SK-N-SH (cell line): ENCODE results near the gene GABRG3. TPM values are rescaled to one million over a fixed set of nuclear protein-coding genes. Genes with fewer than 3 reads are reported as not detected.

Experiments
- CTCF ChIA-PET: fragments of 300-600, 350-600 bp; formaldehyde crosslinking; extraction: SDS; loops from one replicate; lab custom pipeline; 2021; lab: Yijun Ruan, JAX
- POLR2A ChIA-PET: fragments of 350-600 bp; sonication (Branson Sonifier 250); formaldehyde crosslinking; extraction: SDS; loops from one replicate; lab custom pipeline; 2020; ENCODE audit warnings: antibody characterized with exemption, inconsistent platforms; lab: Yijun Ruan, JAX
- DNase-seq: peaks from one replicate; pipeline ENCODE4 v3.0.0; 2012
- H2AFZ ChIP-seq: fragments of 200-600 bp; sonication (generic); 2 replicates; pipeline ENCODE4 v1.8.1; 2016; ENCODE audit warnings: antibody characterized with exemption, mild to moderate bottlenecking, low read depth
- H3F3A ChIP-seq: fragments of 200-600 bp; sonication (generic); replicated peaks from 2 replicates; pipeline ENCODE3; 2016; ENCODE audit warnings: antibody characterized with exemption, mild to moderate bottlenecking; ENCODE audit not compliant: insufficient read depth
- H3K27ac ChIP-seq, 2 experiments: fragments of 200-500 bp in 1 of 2; fragments of 200-600 bp in 1 of 2; sonication (Bioruptor generic) in 1 of 2; sonication (generic), shearing (Covaris generic) in 1 of 2; 2 replicates each; pipeline versions ENCODE4 v1.5.1 to v1.6.1; 2014 to 2016; ENCODE audit warnings: low read depth in 2 of 2, inconsistent platforms in 1 of 2, low read length in 1 of 2, mild to moderate bottlenecking in 1 of 2, mixed read lengths in 1 of 2
- H3K27me3 ChIP-seq: fragments of 200-600 bp; sonication (generic), shearing (Covaris generic); 2 replicates; pipeline ENCODE4 v1.6.1; 2016; ENCODE audit warnings: mixed run types; ENCODE audit not compliant: insufficient read depth
- H3K36me3 ChIP-seq, 2 experiments: fragments of 200-500 bp in 1 of 2; fragments of 200-600 bp in 1 of 2; sonication (Bioruptor generic) in 1 of 2; sonication (generic) in 1 of 2; replicated peaks in 1 of 2; 2 replicates each; pipeline versions ENCODE3 to v1.5.1; 2014 to 2016; ENCODE audit warnings: low read length in 1 of 2, mild to moderate bottlenecking in 1 of 2; ENCODE audit not compliant: insufficient read depth in 2 of 2, control insufficient read depth in 1 of 2
- H3K4me1 ChIP-seq, 2 experiments: fragments of 200-500 bp in 1 of 2; fragments of 200-600 bp in 1 of 2; sonication (Bioruptor generic) in 1 of 2; sonication (generic), shearing (Covaris generic) in 1 of 2; 2 replicates each; pipeline versions ENCODE4 v1.5.1 to v1.6.1; 2014 to 2016; ENCODE audit warnings: low read depth in 1 of 2, low read length in 1 of 2, mixed run types in 1 of 2; ENCODE audit not compliant: insufficient read depth in 2 of 2, control insufficient read depth in 1 of 2
- H3K4me2 ChIP-seq: fragments of 200-600 bp; sonication (generic), shearing (Covaris generic); 2 replicates; pipeline ENCODE4 v1.6.1; 2017; ENCODE audit warnings: mixed run types
- H3K4me3 ChIP-seq, 2 experiments: fragments of 200-500 bp in 1 of 2; fragments of 200-600 bp in 1 of 2; sonication (Bioruptor generic) in 1 of 2; sonication (generic), shearing (Covaris generic) in 1 of 2; 2 replicates each; pipeline versions ENCODE4 v1.5.1 to v1.8.1; 2014 to 2016; ENCODE audit warnings: low read depth in 2 of 2, inconsistent platforms in 1 of 2, low read length in 1 of 2, mild to moderate bottlenecking in 1 of 2, mixed read lengths in 1 of 2, moderate library complexity in 1 of 2
- H3K79me2 ChIP-seq: fragments of 200-600 bp; sonication (generic); 2 replicates; pipeline ENCODE4 v1.8.1; 2017; ENCODE audit warnings: mild to moderate bottlenecking; ENCODE audit not compliant: insufficient read depth
- H3K9ac ChIP-seq: fragments of 200-600 bp; sonication (generic); 2 replicates; pipeline ENCODE4 v1.6.1; 2017; ENCODE audit warnings: mixed run types
- H3K9me2 ChIP-seq: fragments of 200-600 bp; sonication (generic); 2 replicates; pipeline ENCODE4 v1.6.1; 2017; ENCODE audit warnings: mixed run types
- H3K9me3 ChIP-seq: fragments of 200-600 bp; sonication (generic); 2 replicates; pipeline ENCODE4 v1.6.1; 2017; ENCODE audit warnings: mixed run types, mild to moderate bottlenecking, moderate library complexity
- H4K20me1 ChIP-seq: fragments of 200-600 bp; sonication (generic); 2 replicates; pipeline ENCODE4 v1.6.1; 2017; ENCODE audit warnings: mild to moderate bottlenecking, mixed run types; ENCODE audit not compliant: insufficient read depth
- CTCF ChIP-seq: fragments of 200-600 bp; sonication (generic); IDR thresholded peaks from 2 replicates; pipeline ENCODE4 v1.6.1; 2017; ENCODE audit warnings: antibody characterized with exemption, mild to moderate bottlenecking, moderate library complexity
- ELF1 ChIP-seq: IDR thresholded peaks from 2 replicates; pipeline ENCODE4 v1.4.0; 2012
- EZH2phosphoT487 ChIP-seq: fragments of 200-600 bp; sonication (generic); IDR thresholded peaks from 2 replicates; pipeline ENCODE4 v1.6.1; 2017; ENCODE audit warnings: low read depth, mixed run types, mild to moderate bottlenecking, antibody characterized with exemption, moderate library complexity, borderline replicate concordance
- FOSL2 ChIP-seq: IDR thresholded peaks from 2 replicates; pipeline ENCODE4 v1.4.0; 2012; ENCODE audit warnings: low read depth, mild to moderate bottlenecking, moderate library complexity, borderline replicate concordance
- FOXJ3 ChIP-seq: sonication (generic); formaldehyde crosslinking; IDR thresholded peaks from 2 replicates; pipeline ENCODE4 v1.5.1; 2020; ENCODE audit warnings: mild to moderate bottlenecking, missing genetic modification reagents
- GATA2 ChIP-seq: sonication (generic); formaldehyde crosslinking; IDR thresholded peaks from 2 replicates; pipeline ENCODE4 v1.5.0; 2020; ENCODE audit warnings: mild to moderate bottlenecking, missing genetic modification reagents
- MEF2A ChIP-seq: IDR thresholded peaks from 2 replicates; pipeline ENCODE4 v1.4.0; 2012; ENCODE audit warnings: low read depth, borderline replicate concordance
- MXI1 ChIP-seq: IDR thresholded peaks from 2 replicates; pipeline ENCODE4 v1.6.1; 2012; ENCODE audit warnings: mild to moderate bottlenecking, low read depth, low read length, improper control_type of control experiment
- NRF1 ChIP-seq: IDR thresholded peaks from 2 replicates; pipeline ENCODE4 v1.6.1; 2012; ENCODE audit warnings: low read depth, mild to moderate bottlenecking, low read length
- RAD21 ChIP-seq: IDR thresholded peaks from 2 replicates; pipeline ENCODE4 v1.6.1; 2012; ENCODE audit warnings: mild to moderate bottlenecking, low read length
- RCOR1 ChIP-seq: fragments of 150-350 bp; IDR thresholded peaks from 2 replicates; pipeline ENCODE4 v1.6.1; 2017; ENCODE audit warnings: antibody characterized with exemption, low read length
- RFX5 ChIP-seq: IDR thresholded peaks from 2 replicates; pipeline ENCODE4 v1.6.1; 2012; ENCODE audit warnings: mild to moderate bottlenecking, improper control_type of control experiment, low read length
- SMC3 ChIP-seq: IDR thresholded peaks from 2 replicates; pipeline ENCODE4 v1.6.1; 2012; ENCODE audit warnings: low read depth, low read length, improper control_type of control experiment
- TEAD4 ChIP-seq: IDR thresholded peaks from 2 replicates; pipeline ENCODE4 v1.4.0; 2012; ENCODE audit warnings: mild to moderate bottlenecking, borderline replicate concordance; ENCODE audit not compliant: insufficient read depth
- YY1 ChIP-seq: IDR thresholded peaks from 2 replicates; pipeline ENCODE4 v1.4.0; 2012; ENCODE audit warnings: low read depth, mild to moderate bottlenecking
- WGBS: methylation state at CpG from one replicate; pipeline ENCODE4 v1.1.6; 2017; ENCODE audit warnings: low lambda C conversion rate; 5-methylcytosine and 5-hydroxymethylcytosine counted together
- polyA plus RNA-seq, 3 experiments: library from polyadenylated mRNA; depleted of rRNA; stranded (reverse); fragments of >200 nt; gene quantifications; 2 replicates each; pipeline ENCODE4 v1.2.3, GENCODE V29; 2012
- TF ChIP-seq, protein P1 (sequence below): fragments of 150-350 bp; IDR thresholded peaks from 2 replicates; pipeline ENCODE4 v1.6.1; 2017; ENCODE audit warnings: antibody characterized with exemption, low read length, low read depth, borderline replicate concordance
- TF ChIP-seq, protein P2 (sequence below): IDR thresholded peaks from 2 replicates; pipeline ENCODE4; 2012
- TF ChIP-seq, protein P3 (sequence below): fragments of 150-350 bp; IDR thresholded peaks from 2 replicates; pipeline ENCODE4 v1.6.1; 2016; ENCODE audit warnings: mild to moderate bottlenecking, low read depth, low read length
- TF ChIP-seq, protein P4 (sequence below): IDR thresholded peaks from 2 replicates; pipeline ENCODE4 v1.4.0; 2012; ENCODE audit warnings: low read depth

GABRG3 gene
- polyA plus RNA-seq, 1 of the 3 experiments (the other 2 are of a cell fraction), result not detected

DNA sequence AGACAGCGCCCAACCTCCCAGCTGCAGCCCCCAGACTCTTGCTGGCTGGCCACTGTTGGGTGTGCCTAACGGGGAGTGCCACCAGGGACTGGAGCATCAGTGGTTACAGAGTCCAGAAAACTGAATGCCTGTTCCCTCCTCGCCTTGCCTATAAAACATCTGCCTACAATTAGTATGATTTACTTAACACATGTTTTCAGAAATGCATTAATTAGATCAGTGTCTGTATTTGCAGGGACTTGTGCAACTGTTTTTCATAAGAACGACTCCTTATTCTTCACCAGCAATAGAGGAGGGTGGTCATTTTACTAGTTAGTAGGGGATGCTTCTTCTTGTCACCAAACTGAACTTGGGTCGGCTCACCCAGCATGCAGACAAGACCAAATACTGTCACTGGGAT lies 248.7 kb downstream of the GABRG3 start:
- Histone ChIP-seq H3K9me3 (no peaks in the 10 kb centered on the region), H2AFZ (no peak overlapping the region), H3K4me2 (no peak overlapping the region), H4K20me1 (no peaks in the 10 kb centered on the region), H3K4me1 (peaks cover 0 to 19% of the 10 kb centered on the region in 2 experiments; a peak in 1 of 4 replicates), H3K9ac (no peak overlapping the region), H3K4me3 (no peak overlapping the region), H3K36me3 (no peaks in the 10 kb centered on the region), H3K9me2 (no peaks in the 10 kb centered on the region), H3K27ac (no peak overlapping the region; a peak in 1 of 4 replicates), H3K79me2 (no peaks in the 10 kb centered on the region), H3K27me3 (no peaks in the 10 kb centered on the region), H3F3A (no peaks in the 10 kb centered on the region)
- ChIA-PET POLR2A (no interaction called here), CTCF (interaction anchor here (1.3 kb wide), 1 partner anchor 160 kb away, joined by 3 read pairs; no protein-coding TSS in a partner anchor)
- 32% methylated on average over 3 of the region's 5 CpGs for WGBS
- TF ChIP-seq RAD21 (no peak), RFX5 (no peak), RCOR1 (peak; percentile 51; the same call in 1 of the 2 replicates), GATA2 (CRISPR knock-in tag) (no peak), TEAD4 (no peak), ELF1 (no peak)
- TF ChIP-seq, protein P1, sequence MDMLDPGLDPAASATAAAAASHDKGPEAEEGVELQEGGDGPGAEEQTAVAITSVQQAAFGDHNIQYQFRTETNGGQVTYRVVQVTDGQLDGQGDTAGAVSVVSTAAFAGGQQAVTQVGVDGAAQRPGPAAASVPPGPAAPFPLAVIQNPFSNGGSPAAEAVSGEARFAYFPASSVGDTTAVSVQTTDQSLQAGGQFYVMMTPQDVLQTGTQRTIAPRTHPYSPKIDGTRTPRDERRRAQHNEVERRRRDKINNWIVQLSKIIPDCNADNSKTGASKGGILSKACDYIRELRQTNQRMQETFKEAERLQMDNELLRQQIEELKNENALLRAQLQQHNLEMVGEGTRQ, result no peak
- TF ChIP-seq, protein P2, sequence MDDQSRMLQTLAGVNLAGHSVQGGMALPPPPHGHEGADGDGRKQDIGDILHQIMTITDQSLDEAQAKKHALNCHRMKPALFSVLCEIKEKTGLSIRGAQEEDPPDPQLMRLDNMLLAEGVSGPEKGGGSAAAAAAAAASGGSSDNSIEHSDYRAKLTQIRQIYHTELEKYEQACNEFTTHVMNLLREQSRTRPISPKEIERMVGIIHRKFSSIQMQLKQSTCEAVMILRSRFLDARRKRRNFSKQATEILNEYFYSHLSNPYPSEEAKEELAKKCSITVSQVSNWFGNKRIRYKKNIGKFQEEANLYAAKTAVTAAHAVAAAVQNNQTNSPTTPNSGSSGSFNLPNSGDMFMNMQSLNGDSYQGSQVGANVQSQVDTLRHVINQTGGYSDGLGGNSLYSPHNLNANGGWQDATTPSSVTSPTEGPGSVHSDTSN, result no peak
- peak; percentile 27 for DNase-seq

DNA sequence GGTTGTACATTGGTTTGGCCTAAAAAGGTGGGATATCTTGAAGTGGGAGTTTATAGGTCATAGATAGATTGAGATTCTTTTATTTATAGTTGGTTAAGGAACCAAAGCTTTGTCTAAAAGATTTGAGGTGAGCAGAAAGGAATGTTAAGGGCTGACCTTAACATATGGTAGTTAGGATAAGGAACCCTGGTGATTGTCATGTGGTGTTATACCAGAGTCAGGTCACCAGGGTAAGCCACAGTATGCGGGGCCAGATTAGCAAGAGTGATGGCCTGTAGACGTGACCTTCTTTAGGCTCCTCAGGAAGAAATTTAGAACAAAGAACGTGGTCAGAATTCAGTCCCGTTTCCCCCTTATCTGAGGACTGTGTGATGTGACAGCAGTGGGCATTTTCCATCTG lies 249.2 kb downstream of the GABRG3 start:
- Histone ChIP-seq H3K27me3 (no peaks in the 10 kb centered on the region), H4K20me1 (no peaks in the 10 kb centered on the region), H3K36me3 (no peaks in the 10 kb centered on the region), H3K27ac (no peak overlapping the region), H3K9me3 (no peaks in the 10 kb centered on the region), H3K79me2 (no peaks in the 10 kb centered on the region), H3K4me1 (peaks cover 0 to 19% of the 10 kb centered on the region in 2 experiments; a peak in 1 of 4 replicates), H3K9me2 (no peaks in the 10 kb centered on the region), H3F3A (no peaks in the 10 kb centered on the region), H3K4me2 (no peak overlapping the region), H3K4me3 (no peak overlapping the region), H3K9ac (no peak overlapping the region), H2AFZ (no peak overlapping the region)
- DNase-seq, result no peak
- ChIA-PET POLR2A (no interaction called here), CTCF (interaction anchor here (1.3 kb wide), 1 partner anchor 161 kb away, joined by 3 read pairs; no protein-coding TSS in a partner anchor)
- 24% methylated on average over 4 of the region's 4 CpGs for WGBS
- TF ChIP-seq, protein P2, result no peak
- TF ChIP-seq SMC3 (no peak), YY1 (no peak), NRF1 (no peak), FOXJ3 (no peak), FOSL2 (no peak), CTCF (no peak), TEAD4 (no peak), EZH2phosphoT487 (no peak), MEF2A (no peak), RAD21 (no peak), MXI1 (no peak), RFX5 (no peak)
- TF ChIP-seq, protein P3, sequence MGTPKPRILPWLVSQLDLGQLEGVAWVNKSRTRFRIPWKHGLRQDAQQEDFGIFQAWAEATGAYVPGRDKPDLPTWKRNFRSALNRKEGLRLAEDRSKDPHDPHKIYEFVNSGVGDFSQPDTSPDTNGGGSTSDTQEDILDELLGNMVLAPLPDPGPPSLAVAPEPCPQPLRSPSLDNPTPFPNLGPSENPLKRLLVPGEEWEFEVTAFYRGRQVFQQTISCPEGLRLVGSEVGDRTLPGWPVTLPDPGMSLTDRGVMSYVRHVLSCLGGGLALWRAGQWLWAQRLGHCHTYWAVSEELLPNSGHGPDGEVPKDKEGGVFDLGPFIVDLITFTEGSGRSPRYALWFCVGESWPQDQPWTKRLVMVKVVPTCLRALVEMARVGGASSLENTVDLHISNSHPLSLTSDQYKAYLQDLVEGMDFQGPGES, result no peak
- TF ChIP-seq, protein P4, sequence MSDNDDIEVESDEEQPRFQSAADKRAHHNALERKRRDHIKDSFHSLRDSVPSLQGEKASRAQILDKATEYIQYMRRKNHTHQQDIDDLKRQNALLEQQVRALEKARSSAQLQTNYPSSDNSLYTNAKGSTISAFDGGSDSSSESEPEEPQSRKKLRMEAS, result no peak
- TF ChIP-seq, protein P1, result no peak
